Gastrocnemius medialis (tissue), 4 donors: Measurements from ENCODE around the gene HAAO. TPM values are rescaled to one million over a fixed set of nuclear protein-coding genes. Genes with fewer than 3 reads are reported as not detected.

Experiments
- ATAC-seq, 2 donors: fragments of 150-250 bp; one replicate each; pipeline ENCODE4 v1.9.1; 2016
- DNase-seq, 2 donors: peaks; one replicate each; pipeline ENCODE4 v3.0.0-alpha.2; 2019
- H3K27ac ChIP-seq, 4 donors: fragments of 200-600 bp; sonication (generic); 1 replicate in 1 of 4; 2 replicates in 3 of 4; pipeline ENCODE4 v1.5.1; 2016 to 2018; ENCODE audit warnings: mild to moderate bottlenecking in 2 of 4, moderate library complexity in 1 of 4
- H3K27me3 ChIP-seq, 3 donors: fragments of 200-600 bp; sonication (generic) in 2 of 3; 1 replicate in 1 of 3; 2 replicates in 2 of 3; pipeline versions ENCODE4 v1.5.1 to v1.6.0; 2016 to 2019; ENCODE audit warnings: mild to moderate bottlenecking in 1 of 3, moderate library complexity in 1 of 3
- H3K36me3 ChIP-seq, 2 donors: fragments of 200-600 bp; sonication (generic) in 1 of 2; one replicate each; pipeline ENCODE4 v1.5.1; 2017 to 2018
- H3K4me1 ChIP-seq, 2 donors: fragments of 200-600 bp; sonication (generic) in 1 of 2; one replicate each; pipeline ENCODE4 v1.5.1; 2016 to 2017; ENCODE audit warnings: mild to moderate bottlenecking in 2 of 2
- H3K4me3 ChIP-seq, 4 donors: fragments of 200-600 bp; sonication (generic) in 3 of 4; 1 replicate in 1 of 4; 2 replicates in 3 of 4; pipeline ENCODE4 v1.5.1; 2016 to 2019; ENCODE audit warnings: mild to moderate bottlenecking in 2 of 4
- H3K9me3 ChIP-seq, 3 donors: fragments of 200-600 bp; sonication (generic) in 2 of 3; 1 replicate in 1 of 3; 2 replicates in 2 of 3; pipeline ENCODE4 v1.5.1; 2016 to 2019
- POLR2A ChIP-seq, 2 donors: fragments of 450-650 bp; IDR thresholded peaks; one replicate each; pipeline ENCODE4 v1.6.1; 2017; ENCODE audit warnings: antibody characterized with exemption in 2 of 2, mild to moderate bottlenecking in 2 of 2, moderate library complexity in 2 of 2
- in situ Hi-C, 4 donors: fragments of 200-750 bp; cut with MboI; loops; one replicate each; pipeline versions ENCODE4 v1.15.0 to v1.8.0; 2017; ENCODE audit warnings: low sequenced_read_pairs in 4 of 4
- intact Hi-C: fragments of 100-400 bp; cut with DNase I; formaldehyde crosslinking; loops from one replicate; pipeline ENCODE4 v1.15.1; 2023; ENCODE audit warnings: low total_unique reads
- total RNA-seq, 4 donors: library from RNA; depleted of rRNA; stranded (reverse); fragments of >200 nt; gene quantifications; one replicate each; pipeline versions ENCODE4 v1.1.0 to v1.2.3, GENCODE V29; 2016
- TF ChIP-seq, protein P1 (sequence below), 5 experiments: fragments of 450-650 bp in 3 of 5; fragments of 200-600 bp in 2 of 5; sonication (generic) in 2 of 5; IDR thresholded peaks in 4 of 5; conservative IDR thresholded peaks in 1 of 5; 1 replicate in 4 of 5; 2 replicates in 1 of 5; pipeline ENCODE4 v1.5.1; 2016 to 2019; ENCODE audit warnings: antibody characterized with exemption in 5 of 5, mild to moderate bottlenecking in 3 of 5, moderate library complexity in 3 of 5

HAAO gene
- total RNA-seq, 4 donors from 2014 or later = 0.53 to 2.5 (median 2.1) TPM

DNA sequence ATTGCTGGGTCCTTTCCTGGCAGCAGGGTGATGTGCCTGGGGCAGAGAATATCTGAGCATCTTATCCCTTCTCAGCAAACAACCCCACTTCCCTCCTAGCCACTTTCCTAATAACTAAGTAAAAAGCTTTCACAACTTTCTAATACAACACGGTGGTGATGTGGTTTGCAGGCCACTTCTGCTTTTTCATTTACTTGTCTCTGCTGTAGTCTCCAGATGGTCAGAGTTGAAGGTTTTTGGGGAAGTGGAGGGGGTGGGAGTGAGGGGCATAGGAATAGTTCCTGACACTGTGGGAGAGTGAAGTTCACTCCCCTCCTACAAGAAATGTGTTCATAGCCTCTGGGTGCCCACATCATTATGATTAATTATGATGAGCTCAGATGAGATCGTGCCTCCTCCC lies 40.1 kb downstream of the HAAO start:
- DNase-seq (no peak), ATAC-seq (no peak)
- H3K4me1 ChIP-seq = peaks cover 30 to 32% of the 10 kb centered on the region in 2 donors
- intact Hi-C loops = loop anchor here (10.0 kb wide), 1 partner anchor 678 kb away; no protein-coding TSS in a partner anchor
- no peaks in the 10 kb centered on the region for H3K9me3 ChIP-seq
- no peaks in the 10 kb centered on the region for H3K36me3 ChIP-seq
- H3K27me3 ChIP-seq = no peaks in the 10 kb centered on the region
- in situ Hi-C loops = no loop called here
- H3K27ac ChIP-seq = peak overlapping the region in 2 of 4 donors; percentile 91 to 93
- H3K4me3 ChIP-seq = no peak overlapping the region
- no peak for TF ChIP-seq POLR2A (IDR thresholded peaks at IDR 0.05)
- TF ChIP-seq, protein P1, sequence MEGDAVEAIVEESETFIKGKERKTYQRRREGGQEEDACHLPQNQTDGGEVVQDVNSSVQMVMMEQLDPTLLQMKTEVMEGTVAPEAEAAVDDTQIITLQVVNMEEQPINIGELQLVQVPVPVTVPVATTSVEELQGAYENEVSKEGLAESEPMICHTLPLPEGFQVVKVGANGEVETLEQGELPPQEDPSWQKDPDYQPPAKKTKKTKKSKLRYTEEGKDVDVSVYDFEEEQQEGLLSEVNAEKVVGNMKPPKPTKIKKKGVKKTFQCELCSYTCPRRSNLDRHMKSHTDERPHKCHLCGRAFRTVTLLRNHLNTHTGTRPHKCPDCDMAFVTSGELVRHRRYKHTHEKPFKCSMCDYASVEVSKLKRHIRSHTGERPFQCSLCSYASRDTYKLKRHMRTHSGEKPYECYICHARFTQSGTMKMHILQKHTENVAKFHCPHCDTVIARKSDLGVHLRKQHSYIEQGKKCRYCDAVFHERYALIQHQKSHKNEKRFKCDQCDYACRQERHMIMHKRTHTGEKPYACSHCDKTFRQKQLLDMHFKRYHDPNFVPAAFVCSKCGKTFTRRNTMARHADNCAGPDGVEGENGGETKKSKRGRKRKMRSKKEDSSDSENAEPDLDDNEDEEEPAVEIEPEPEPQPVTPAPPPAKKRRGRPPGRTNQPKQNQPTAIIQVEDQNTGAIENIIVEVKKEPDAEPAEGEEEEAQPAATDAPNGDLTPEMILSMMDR (IDR thresholded peaks at IDR 0.05 in 4 of 5, conservative IDR thresholded peaks at IDR 0.05 in 1 of 5) = no peak

DNA sequence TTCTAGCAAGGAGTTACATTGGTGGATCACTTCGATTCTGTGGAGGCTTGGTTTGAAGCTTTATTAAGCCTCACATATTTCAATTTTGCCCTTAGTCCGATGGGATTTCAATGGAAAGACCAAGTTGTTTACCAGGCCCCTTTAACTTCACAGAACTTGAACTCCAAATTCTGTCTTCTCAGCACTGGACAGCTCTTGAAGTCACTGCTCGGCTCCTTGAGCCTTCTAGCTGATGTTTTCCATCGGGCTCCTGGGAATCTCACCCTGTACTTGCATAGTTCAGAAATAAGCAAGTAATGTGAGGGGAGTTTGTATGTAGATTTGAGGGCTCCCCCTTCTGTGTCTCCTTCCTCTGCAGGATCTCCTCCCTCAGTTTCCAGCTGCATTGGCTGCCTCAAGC lies 43.5 kb downstream of the HAAO start:
- no peaks in the 10 kb centered on the region for H3K27me3 ChIP-seq
- H3K27ac ChIP-seq = no peak overlapping the region
- DNase-seq (no peak), ATAC-seq (no peak)
- no peaks in the 10 kb centered on the region for H3K36me3 ChIP-seq
- TF ChIP-seq POLR2A (IDR thresholded peaks at IDR 0.05) = no peak
- TF ChIP-seq, protein P1 (IDR thresholded peaks at IDR 0.05 in 4 of 5, conservative IDR thresholded peaks at IDR 0.05 in 1 of 5) = no peak
- H3K4me3 ChIP-seq = no peak overlapping the region
- H3K9me3 ChIP-seq = no peaks in the 10 kb centered on the region
- in situ Hi-C loops (no loop called here), intact Hi-C loops (no loop called here)
- H3K4me1 ChIP-seq = peaks cover 9 to 12% of the 10 kb centered on the region in 2 donors

DNA sequence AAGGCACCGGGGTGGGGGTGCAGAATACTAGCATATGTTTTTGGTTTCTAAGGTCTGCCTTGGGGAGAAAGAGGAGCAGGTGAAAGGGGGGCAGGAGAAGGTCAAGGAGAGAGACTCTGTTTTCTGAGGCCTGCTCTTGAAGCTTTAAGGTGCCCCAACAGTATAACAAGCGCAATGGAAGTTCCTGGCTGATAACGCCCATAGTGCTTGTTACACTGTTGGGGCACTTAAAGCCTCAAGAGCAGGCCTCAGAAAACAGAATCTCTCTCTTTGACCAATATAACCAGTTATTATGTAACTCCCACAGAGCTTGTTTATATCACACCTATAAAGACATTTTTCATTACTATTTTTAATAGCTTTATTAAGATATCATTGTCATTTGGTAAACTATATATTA lies 45.0 kb downstream of the HAAO start:
- H3K36me3 ChIP-seq = no peaks in the 10 kb centered on the region
- TF ChIP-seq, protein P1 (IDR thresholded peaks at IDR 0.05 in 4 of 5, conservative IDR thresholded peaks at IDR 0.05 in 1 of 5) = no peak
- no peak for TF ChIP-seq POLR2A (IDR thresholded peaks at IDR 0.05)
- no peaks in the 10 kb centered on the region for H3K4me1 ChIP-seq
- in situ Hi-C loops (no loop called here), intact Hi-C loops (no loop called here)
- no peak overlapping the region for H3K27ac ChIP-seq
- no peaks in the 10 kb centered on the region for H3K27me3 ChIP-seq
- DNase-seq = no peak
- no peak for ATAC-seq
- no peak overlapping the region for H3K4me3 ChIP-seq
- H3K9me3 ChIP-seq = no peaks in the 10 kb centered on the region

DNA sequence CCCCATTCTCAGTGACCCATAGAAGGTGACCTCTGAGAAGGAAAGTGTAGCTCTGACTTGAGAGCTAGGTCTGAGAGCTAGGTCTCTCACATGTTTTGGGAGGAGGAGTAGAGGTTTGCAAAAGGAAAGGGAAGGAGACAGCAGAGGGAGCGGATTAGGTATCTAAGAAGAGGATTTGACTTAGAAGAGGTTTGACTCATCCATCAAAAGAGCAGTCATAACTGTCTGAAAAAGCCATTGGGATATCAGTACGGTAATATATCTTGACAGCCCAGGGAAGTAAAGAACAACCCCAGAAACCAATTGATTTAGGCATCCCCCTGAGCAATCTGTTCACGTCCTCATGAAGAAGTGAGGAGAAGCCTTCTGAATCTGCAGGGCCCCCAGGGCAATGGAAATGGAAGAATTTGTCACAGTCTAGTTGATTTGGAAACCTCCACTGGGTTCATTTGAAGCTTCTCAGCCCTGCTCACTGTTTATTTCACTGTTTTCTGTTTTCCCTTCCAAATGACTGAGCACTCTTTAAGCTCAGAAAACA lies 47.8 kb downstream of the HAAO start:
- Histone ChIP-seq H3K4me1 (no peaks in the 10 kb centered on the region), H3K9me3 (no peaks in the 10 kb centered on the region), H3K36me3 (no peaks in the 10 kb centered on the region), H3K27ac (no peak overlapping the region), H3K27me3 (no peaks in the 10 kb centered on the region), H3K4me3 (no peak overlapping the region)
- no peak for TF ChIP-seq POLR2A (IDR thresholded peaks at IDR 0.05)
- TF ChIP-seq, protein P1 (IDR thresholded peaks at IDR 0.05 in 4 of 5, conservative IDR thresholded peaks at IDR 0.05 in 1 of 5) = no peak
- intact Hi-C loops = no loop called here
- ATAC-seq (no peak), DNase-seq (no peak)
- in situ Hi-C loops = no loop called here

DNA sequence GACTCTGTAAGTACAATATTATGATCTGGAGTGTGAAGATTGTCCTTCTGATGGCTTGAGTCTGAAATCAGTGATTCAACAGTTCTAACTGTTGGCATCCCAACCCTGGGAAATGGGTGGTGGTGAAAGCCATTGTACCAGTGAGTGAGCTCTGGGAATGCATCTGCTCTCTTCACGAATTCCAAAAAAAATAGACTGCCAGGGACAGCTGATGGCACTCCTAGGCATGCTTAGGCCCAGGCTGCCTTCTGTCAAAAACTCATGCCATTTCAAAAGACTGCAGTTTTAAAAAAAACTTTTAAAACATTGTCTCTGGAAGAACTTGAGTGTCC lies 48.8 kb downstream of the HAAO start:
- Histone ChIP-seq H3K27ac (no peak overlapping the region), H3K4me3 (no peak overlapping the region), H3K9me3 (no peaks in the 10 kb centered on the region), H3K4me1 (no peaks in the 10 kb centered on the region), H3K27me3 (no peaks in the 10 kb centered on the region), H3K36me3 (no peaks in the 10 kb centered on the region)
- no peak for DNase-seq
- intact Hi-C loops (no loop called here), in situ Hi-C loops (no loop called here)
- TF ChIP-seq, protein P1 (IDR thresholded peaks at IDR 0.05 in 4 of 5, conservative IDR thresholded peaks at IDR 0.05 in 1 of 5) = no peak
- TF ChIP-seq POLR2A (IDR thresholded peaks at IDR 0.05) = no peak
- no peak for ATAC-seq
